Thymus (tissue), 11 donors: Measurements from ENCODE around the gene RPL3. TPM values are rescaled to one million over a fixed set of nuclear protein-coding genes. Genes with fewer than 3 reads are reported as not detected.

Experiments used
- DNase-seq, 9 donors: peaks; one replicate each; pipeline ENCODE4 v3.0.0-alpha.2; 2013; ENCODE audit warnings: low spot score in 9 of 9, low read depth in 6 of 9, missing footprints in 1 of 9
- H3K27ac ChIP-seq, 2 donors: one replicate each; pipeline ENCODE4 v1.5.1; 2013; ENCODE audit warnings: control low read depth in 1 of 2, low read depth in 1 of 2, low read length in 1 of 2, mild to moderate bottlenecking in 1 of 2, moderate library complexity in 1 of 2
- H3K27me3 ChIP-seq, 2 donors: one replicate each; pipeline ENCODE4 v1.5.1; 2013; ENCODE audit warnings: low read length in 1 of 2; ENCODE audit not compliant: control insufficient read depth in 2 of 2, insufficient read depth in 1 of 2
- H3K36me3 ChIP-seq, 2 donors: one replicate each; pipeline ENCODE4 v1.5.1; 2013; ENCODE audit warnings: low read length in 1 of 2, mild to moderate bottlenecking in 1 of 2, moderate library complexity in 1 of 2; ENCODE audit not compliant: control insufficient read depth in 2 of 2, insufficient read depth in 2 of 2
- H3K4me1 ChIP-seq, 2 donors: one replicate each; pipeline ENCODE4 v1.5.1; 2013; ENCODE audit warnings: low read length in 2 of 2; ENCODE audit not compliant: control insufficient read depth in 2 of 2, insufficient read depth in 2 of 2
- H3K4me3 ChIP-seq, 2 donors: one replicate each; pipeline ENCODE4 v1.5.1; 2013; ENCODE audit warnings: low read length in 2 of 2, control low read depth in 1 of 2, mild to moderate bottlenecking in 1 of 2
- H3K9me3 ChIP-seq, 2 donors: one replicate each; pipeline ENCODE4 v1.5.1; 2013; ENCODE audit warnings: low read length in 1 of 2, mild to moderate bottlenecking in 1 of 2; ENCODE audit not compliant: control insufficient read depth in 2 of 2, insufficient read depth in 1 of 2
- WGBS: extraction: QIAGEN DNeasy Blood & Tissue Kit; methylation state at CpG from one replicate; pipeline ENCODE4 v1.1.7; 2013; 5-methylcytosine and 5-hydroxymethylcytosine counted together
- polyA plus RNA-seq: library from polyadenylated mRNA; stranded (reverse); fragments of 200-250 nt; gene quantifications from one replicate; pipeline ENCODE4 v1.2.3, GENCODE V29; 2013
- total RNA-seq: library from RNA; stranded (reverse); fragments of 120-200 nt; gene quantifications from one replicate; pipeline ENCODE4 v1.2.4, GENCODE V29; 2013
- donor health status: healthy.

The RPL3 gene
- total and polyA plus RNA-seq, 2 donors, result 1,863 to 2,946 TPM

DNA sequence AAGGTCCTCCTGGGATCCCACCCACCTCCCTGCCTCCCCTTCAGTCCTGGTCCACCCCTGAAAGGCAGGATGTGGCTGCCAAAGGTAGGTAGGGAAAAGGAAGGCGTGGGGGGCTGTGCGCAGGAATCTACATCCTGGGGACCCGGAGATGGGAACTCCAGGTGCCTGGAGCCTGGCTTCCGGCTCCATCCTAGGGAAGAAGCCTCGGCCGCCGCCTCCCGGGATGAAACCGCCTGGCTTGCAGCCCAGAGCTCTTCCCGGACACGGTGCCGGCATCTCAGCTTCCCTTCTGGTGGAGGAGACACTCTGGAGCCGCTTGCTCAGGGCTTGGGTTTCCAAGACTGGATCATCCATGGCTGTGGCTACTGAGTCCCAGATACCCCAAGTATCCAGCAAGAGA lies 41.4 kb downstream of the RPL3 start:
- Histone ChIP-seq H3K9me3 (no peaks in the 10 kb centered on the region), H3K27me3 (peaks cover 5 to 74% of the 10 kb centered on the region in 2 donors), H3K36me3 (no peaks in the 10 kb centered on the region), H3K27ac (no peak overlapping the region), H3K4me3 (no peak overlapping the region), H3K4me1 (peaks cover 0 to 3% of the 10 kb centered on the region in 2 donors)
- WGBS, result 67% methylated on average over 13 of the region's 13 CpGs
- DNase-seq, result no peak

GRCh38 chr22:39277142-39277607 lies 42.2 kb downstream of the RPL3 start:
- H3K4me3 ChIP-seq, result no peak overlapping the region
- no peak overlapping the region for H3K27ac ChIP-seq
- no peaks in the 10 kb centered on the region for H3K4me1 ChIP-seq
- no peak for DNase-seq
- H3K36me3 ChIP-seq, result no peaks in the 10 kb centered on the region
- H3K27me3 ChIP-seq, result peaks cover 5 to 66% of the 10 kb centered on the region in 2 donors
- WGBS, result 90% methylated on average over 6 of the region's 6 CpGs
- H3K9me3 ChIP-seq, result no peaks in the 10 kb centered on the region

DNA sequence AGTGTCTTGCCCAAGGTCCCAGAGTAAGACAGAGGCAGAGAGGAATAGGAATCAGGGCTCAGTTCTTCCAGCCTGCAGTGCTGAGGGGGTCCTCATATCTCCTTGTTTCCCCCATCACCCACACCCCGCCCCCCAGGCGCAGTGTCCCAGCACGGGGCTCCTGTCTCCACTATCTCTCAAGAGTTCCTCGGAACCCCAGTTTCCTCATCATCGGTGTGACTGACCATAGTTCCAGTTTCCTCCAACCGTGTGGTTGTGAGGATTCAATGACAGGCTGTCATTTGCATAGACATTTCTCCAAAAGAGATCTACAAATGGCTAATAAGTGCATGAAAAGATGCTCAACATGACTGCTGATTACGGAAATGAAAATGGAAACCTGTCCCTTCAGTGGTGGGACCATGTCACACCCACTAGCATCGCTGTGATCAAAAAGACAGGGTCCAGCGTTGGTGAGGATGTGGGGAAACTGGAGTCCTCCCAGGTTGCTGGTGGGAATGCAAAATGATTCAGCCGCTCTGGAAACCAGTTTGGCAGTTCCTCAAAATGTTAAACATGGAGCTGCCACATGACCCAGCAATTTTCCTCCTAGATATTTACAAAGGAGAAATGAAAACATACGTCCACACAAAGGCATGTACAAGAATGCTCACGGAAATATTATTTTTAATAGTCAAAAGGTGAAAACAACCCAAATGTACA lies 42.8 kb downstream of the RPL3 start:
- WGBS, result 86% methylated on average over 12 of the region's 12 CpGs
- Histone ChIP-seq H3K36me3 (no peaks in the 10 kb centered on the region), H3K4me3 (no peak overlapping the region), H3K27ac (no peak overlapping the region), H3K27me3 (peaks cover 5 to 61% of the 10 kb centered on the region in 2 donors), H3K9me3 (no peaks in the 10 kb centered on the region), H3K4me1 (no peaks in the 10 kb centered on the region)
- DNase-seq, result no peak

DNA sequence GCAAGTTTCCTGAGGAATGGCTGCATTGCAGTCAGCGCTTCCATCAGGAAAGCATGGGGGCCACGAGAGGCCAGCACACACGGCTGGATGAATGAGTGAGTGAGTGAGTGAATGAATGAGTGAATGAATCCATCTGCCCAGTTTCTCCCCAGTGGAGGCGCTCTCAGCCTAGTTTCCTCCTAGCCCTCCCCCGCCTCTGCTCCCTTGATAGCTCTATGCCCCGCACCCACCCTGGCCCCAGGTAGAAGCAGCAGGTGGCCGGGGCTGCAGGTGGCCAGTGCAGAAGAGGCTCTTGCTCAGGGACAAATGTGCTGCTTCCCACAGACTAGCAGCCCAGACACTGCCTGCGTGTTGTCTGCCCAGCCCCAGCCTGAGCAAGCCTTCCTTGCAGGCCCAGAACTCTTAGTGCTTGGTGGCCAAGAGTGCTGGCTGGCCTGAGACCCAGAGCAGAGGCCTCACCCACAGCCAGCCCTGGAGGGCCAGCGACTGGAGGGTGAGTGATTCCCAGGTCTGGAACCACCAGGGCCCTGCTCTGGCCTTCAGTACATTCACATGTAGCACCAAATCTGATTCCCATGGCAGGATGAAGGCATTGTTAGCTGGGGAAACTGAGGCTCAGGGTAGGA lies 43.5 kb downstream of the RPL3 start:
- H3K4me1 ChIP-seq, result no peaks in the 10 kb centered on the region
- H3K27ac ChIP-seq, result no peak overlapping the region
- no peak for DNase-seq
- whole genome bisulfite sequencing, result 86% methylated on average over 9 of the region's 9 CpGs
- no peak overlapping the region for H3K4me3 ChIP-seq
- H3K27me3 ChIP-seq, result peaks cover 5 to 56% of the 10 kb centered on the region in 2 donors
- H3K36me3 ChIP-seq, result no peaks in the 10 kb centered on the region
- peaks cover 0 to 3% of the 10 kb centered on the region in 2 donors for H3K9me3 ChIP-seq

GRCh38 chr22:39273950-39274887 lies 45.2 kb downstream of the RPL3 start:
- no peak for DNase-seq
- Histone ChIP-seq H3K27me3 (peaks cover 5 to 51% of the 10 kb centered on the region in 2 donors), H3K9me3 (peaks cover 0 to 3% of the 10 kb centered on the region in 2 donors), H3K36me3 (no peaks in the 10 kb centered on the region), H3K4me3 (no peak overlapping the region), H3K27ac (no peak overlapping the region), H3K4me1 (no peaks in the 10 kb centered on the region)
- WGBS, result 91% methylated on average over 17 of the region's 17 CpGs

GRCh38 chr22:39270792-39271191 lies 48.6 kb downstream of the RPL3 start:
- 97% methylated on average over 9 of the region's 9 CpGs for WGBS
- Histone ChIP-seq H3K27me3 (peaks cover 0 to 31% of the 10 kb centered on the region in 2 donors), H3K4me1 (no peaks in the 10 kb centered on the region), H3K36me3 (no peaks in the 10 kb centered on the region), H3K4me3 (no peak overlapping the region), H3K27ac (no peak overlapping the region), H3K9me3 (peaks cover 0 to 3% of the 10 kb centered on the region in 2 donors)
- DNase-seq, result no peak

GRCh38 chr22:39270280-39270679 lies 49.1 kb downstream of the RPL3 start:
- Histone ChIP-seq H3K4me3 (no peak overlapping the region), H3K36me3 (no peaks in the 10 kb centered on the region), H3K9me3 (peaks cover 0 to 3% of the 10 kb centered on the region in 2 donors), H3K27me3 (peaks cover 0 to 29% of the 10 kb centered on the region in 2 donors), H3K27ac (no peak overlapping the region), H3K4me1 (no peaks in the 10 kb centered on the region)
- 71% methylated on average over 5 of the region's 5 CpGs for WGBS
- no peak for DNase-seq

DNA sequence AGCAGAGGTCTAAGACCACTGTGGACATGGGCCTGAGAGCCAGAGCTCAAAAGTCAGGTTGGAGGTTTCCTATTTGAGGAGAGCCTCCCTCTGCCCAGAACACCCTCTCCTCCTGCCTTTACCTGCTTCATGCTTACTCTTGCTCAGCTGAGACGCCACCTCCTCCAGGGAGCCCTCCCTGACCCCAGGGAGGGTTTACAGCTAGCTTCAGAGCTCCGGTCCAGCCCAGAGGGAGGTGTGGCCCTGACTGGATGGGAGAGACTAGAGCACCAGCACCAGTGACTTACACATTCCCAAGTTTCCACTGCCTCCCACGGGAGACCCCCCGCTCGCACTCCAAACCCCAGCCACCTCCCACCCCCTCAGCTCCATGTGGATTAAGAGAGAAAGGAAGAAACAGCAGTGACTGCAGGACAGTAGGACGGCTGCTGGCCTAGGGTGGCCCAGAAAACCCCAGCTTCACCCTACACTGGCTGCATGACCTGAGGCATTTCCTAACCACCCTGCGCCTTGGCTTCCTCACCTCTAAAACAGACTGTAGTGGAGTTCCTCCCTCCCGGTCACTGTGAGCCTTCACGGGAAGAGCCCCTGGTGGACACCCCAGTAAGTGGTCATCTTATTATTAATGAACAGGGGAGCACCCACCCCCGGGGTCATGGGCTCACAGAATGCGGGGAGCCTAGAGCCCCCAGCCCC lies 50.2 kb downstream of the RPL3 start:
- H3K27me3 ChIP-seq, result peaks cover 0 to 33% of the 10 kb centered on the region in 2 donors
- no peak overlapping the region for H3K4me3 ChIP-seq
- peaks cover 0 to 3% of the 10 kb centered on the region in 2 donors for H3K9me3 ChIP-seq
- WGBS, result 77% methylated on average over 11 of the region's 11 CpGs
- no peak for DNase-seq
- H3K36me3 ChIP-seq, result no peaks in the 10 kb centered on the region
- H3K27ac ChIP-seq, result no peak overlapping the region
- no peaks in the 10 kb centered on the region for H3K4me1 ChIP-seq
